ENCODE data around the gene ZNF423. TPM values are rescaled to one million over a fixed set of nuclear protein-coding genes. Genes with fewer than 3 reads are reported as not detected.

The ZNF423 gene
- total and polyA plus RNA-seq, 10 donors = 0.36 to 7.0 (median 3.7) TPM

DNA sequence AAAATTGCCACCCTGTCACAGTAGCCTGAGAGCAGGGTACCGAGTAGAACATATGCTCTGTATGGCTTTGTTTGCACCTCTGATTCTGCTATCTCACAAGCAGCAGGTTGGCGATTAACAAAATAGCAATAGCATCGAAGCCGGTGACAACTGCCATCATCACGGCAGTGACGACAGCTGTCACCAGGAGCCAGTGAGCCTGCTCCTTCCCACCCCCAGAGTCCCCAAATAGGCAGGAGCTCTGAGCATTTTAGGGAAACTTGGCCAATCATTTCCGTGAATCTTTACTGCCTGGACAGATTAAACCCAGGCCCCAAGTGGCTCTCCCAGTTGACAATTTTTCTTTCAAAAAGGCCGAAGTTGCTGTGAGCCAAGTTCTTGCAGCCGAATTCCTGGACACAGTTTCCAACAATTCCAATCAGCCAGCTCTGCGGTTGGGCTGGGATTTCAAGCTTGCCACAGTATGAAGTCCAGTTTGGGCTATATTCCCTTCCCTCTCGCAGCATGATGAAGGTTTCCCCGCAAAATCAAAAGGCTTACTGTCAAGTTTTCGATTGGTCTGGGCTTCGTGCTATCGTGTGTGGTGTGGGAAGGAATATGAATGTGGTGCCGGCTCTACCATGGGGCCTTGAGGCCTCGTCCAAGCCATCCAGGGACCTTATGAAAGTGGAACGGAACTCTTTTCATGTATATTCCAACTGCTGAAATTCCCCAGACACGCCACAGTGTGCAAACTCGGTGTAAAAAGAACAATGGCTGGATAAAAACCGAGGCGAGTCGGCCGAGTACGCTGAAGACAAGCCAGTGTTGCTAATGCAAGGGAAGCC lies 295.7 kb downstream of the ZNF423 start:
- intact Hi-C loops (cut with DNase I; ENCODE audit: low total_unique reads) = no loop called here
- WGBS, 5 donors = 78 to 92% (median 85%) methylated on average over 25 of the region's 25 CpGs
- H3K27me3 ChIP-seq (replicated peaks in 1 of 7) = no peaks in the 10 kb centered on the region
- no peak for DNase-seq
- TF ChIP-seq, protein P1, sequence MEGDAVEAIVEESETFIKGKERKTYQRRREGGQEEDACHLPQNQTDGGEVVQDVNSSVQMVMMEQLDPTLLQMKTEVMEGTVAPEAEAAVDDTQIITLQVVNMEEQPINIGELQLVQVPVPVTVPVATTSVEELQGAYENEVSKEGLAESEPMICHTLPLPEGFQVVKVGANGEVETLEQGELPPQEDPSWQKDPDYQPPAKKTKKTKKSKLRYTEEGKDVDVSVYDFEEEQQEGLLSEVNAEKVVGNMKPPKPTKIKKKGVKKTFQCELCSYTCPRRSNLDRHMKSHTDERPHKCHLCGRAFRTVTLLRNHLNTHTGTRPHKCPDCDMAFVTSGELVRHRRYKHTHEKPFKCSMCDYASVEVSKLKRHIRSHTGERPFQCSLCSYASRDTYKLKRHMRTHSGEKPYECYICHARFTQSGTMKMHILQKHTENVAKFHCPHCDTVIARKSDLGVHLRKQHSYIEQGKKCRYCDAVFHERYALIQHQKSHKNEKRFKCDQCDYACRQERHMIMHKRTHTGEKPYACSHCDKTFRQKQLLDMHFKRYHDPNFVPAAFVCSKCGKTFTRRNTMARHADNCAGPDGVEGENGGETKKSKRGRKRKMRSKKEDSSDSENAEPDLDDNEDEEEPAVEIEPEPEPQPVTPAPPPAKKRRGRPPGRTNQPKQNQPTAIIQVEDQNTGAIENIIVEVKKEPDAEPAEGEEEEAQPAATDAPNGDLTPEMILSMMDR (IDR thresholded peaks at IDR 0.05 in 8 of 11, conservative IDR thresholded peaks at IDR 0.05 in 3 of 11) = no peak
- TF ChIP-seq POLR2A (IDR thresholded peaks at IDR 0.05) = no peak
- no peak for TF ChIP-seq POLR2AphosphoS5 (IDR thresholded peaks at IDR 0.05)
- no peaks in the 10 kb centered on the region for H3K9me3 ChIP-seq
- H3K4me1 ChIP-seq = no peaks in the 10 kb centered on the region
- H3K36me3 ChIP-seq = no peaks in the 10 kb centered on the region
- peak overlapping the region in 3 of 8 donors; percentile 13 to 56 (median 28) for H3K27ac ChIP-seq
- no peak overlapping the region for H3K4me3 ChIP-seq

DNA sequence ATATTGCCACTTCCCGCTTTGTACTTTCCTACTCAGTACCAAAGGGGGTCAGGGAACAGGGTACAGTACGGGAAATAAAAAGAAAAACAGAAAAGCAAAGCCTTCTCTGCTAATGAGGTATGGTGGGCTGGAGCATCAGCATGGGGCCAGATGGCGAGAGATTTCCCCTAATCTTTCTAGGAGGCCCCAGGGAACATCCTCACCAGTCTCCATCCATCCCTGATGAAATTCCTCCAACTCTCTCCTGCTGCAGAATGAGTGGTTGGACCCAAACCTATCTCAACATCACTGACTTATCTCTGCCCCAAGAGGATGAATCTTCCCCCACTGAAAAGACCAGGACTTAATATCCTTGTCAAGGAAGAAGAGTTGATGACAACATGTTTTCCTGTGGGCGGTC lies 296.7 kb downstream of the ZNF423 start:
- Histone ChIP-seq H3K27me3 (replicated peaks in 1 of 7) (no peaks in the 10 kb centered on the region), H3K4me3 (no peak overlapping the region), H3K27ac (no peak overlapping the region), H3K4me1 (no peaks in the 10 kb centered on the region), H3K9me3 (no peaks in the 10 kb centered on the region), H3K36me3 (no peaks in the 10 kb centered on the region)
- 56 to 88% (median 71%) methylated on average over 4 of the region's 4 CpGs for WGBS, 5 donors
- DNase-seq = no peak
- intact Hi-C loops (cut with DNase I; ENCODE audit: low total_unique reads) = no loop called here
- TF ChIP-seq POLR2A (IDR thresholded peaks at IDR 0.05) = no peak
- no peak for TF ChIP-seq POLR2AphosphoS5 (IDR thresholded peaks at IDR 0.05)
- TF ChIP-seq, protein P1 (IDR thresholded peaks at IDR 0.05 in 8 of 11, conservative IDR thresholded peaks at IDR 0.05 in 3 of 11) = no peak

- no peaks in the 10 kb centered on the region for H3K9me3 ChIP-seq
- WGBS, 5 donors = 63 to 82% (median 76%) methylated on average over 2 of the region's 2 CpGs
- H3K4me1 ChIP-seq = no peaks in the 10 kb centered on the region
- TF ChIP-seq, protein P1 (IDR thresholded peaks at IDR 0.05 in 8 of 11, conservative IDR thresholded peaks at IDR 0.05 in 3 of 11) = no peak
- TF ChIP-seq POLR2A (IDR thresholded peaks at IDR 0.05) (no peak), POLR2AphosphoS5 (IDR thresholded peaks at IDR 0.05) (no peak)
- H3K4me3 ChIP-seq = no peak overlapping the region
- no peaks in the 10 kb centered on the region for H3K36me3 ChIP-seq
- intact Hi-C loops (cut with DNase I; ENCODE audit: low total_unique reads) = no loop called here
- H3K27me3 ChIP-seq (replicated peaks in 1 of 7) = no peaks in the 10 kb centered on the region
- DNase-seq = no peak
- H3K27ac ChIP-seq = no peak overlapping the region
These were observed 297.5 kb downstream of the ZNF423 start for GRCh38 chr16:49558451-49558850.

- H3K9me3 ChIP-seq = no peaks in the 10 kb centered on the region
- no peak overlapping the region for H3K4me3 ChIP-seq
- 75 to 81% (median 79%) methylated on average over 23 of the region's 23 CpGs for WGBS, 5 donors
- intact Hi-C loops (cut with DNase I; ENCODE audit: low total_unique reads) = no loop called here
- H3K36me3 ChIP-seq = no peaks in the 10 kb centered on the region
- H3K27ac ChIP-seq = peak overlapping the region in 1 of 8 donors; percentile 60
- peaks cover 0 to 5% (median 0%) of the 10 kb centered on the region in 6 donors for H3K4me1 ChIP-seq
- DNase-seq = peak; percentile 70
- TF ChIP-seq, protein P1 (IDR thresholded peaks at IDR 0.05 in 8 of 11, conservative IDR thresholded peaks at IDR 0.05 in 3 of 11) = peak in 4 of 11 experiments; percentile 12 to 35 (median 27)
- TF ChIP-seq POLR2AphosphoS5 (IDR thresholded peaks at IDR 0.05) (no peak), POLR2A (IDR thresholded peaks at IDR 0.05) (no peak)
- H3K27me3 ChIP-seq (replicated peaks in 1 of 7) = no peaks in the 10 kb centered on the region
These were observed 299.1 kb downstream of the ZNF423 start for GRCh38 chr16:49556606-49557446.
